Measurements from ENCODE around the gene RBL2. TPM values are rescaled to one million over a fixed set of nuclear protein-coding genes. Genes with fewer than 3 reads are reported as not detected.
A peak's percentile ranks its signal among the peaks of the same experiment; 100 is the strongest.

RBL2 gene
- total RNA-seq, 3 donors from 2014 or later, result 55.0 to 75.6 (median 75.2) TPM

DNA sequence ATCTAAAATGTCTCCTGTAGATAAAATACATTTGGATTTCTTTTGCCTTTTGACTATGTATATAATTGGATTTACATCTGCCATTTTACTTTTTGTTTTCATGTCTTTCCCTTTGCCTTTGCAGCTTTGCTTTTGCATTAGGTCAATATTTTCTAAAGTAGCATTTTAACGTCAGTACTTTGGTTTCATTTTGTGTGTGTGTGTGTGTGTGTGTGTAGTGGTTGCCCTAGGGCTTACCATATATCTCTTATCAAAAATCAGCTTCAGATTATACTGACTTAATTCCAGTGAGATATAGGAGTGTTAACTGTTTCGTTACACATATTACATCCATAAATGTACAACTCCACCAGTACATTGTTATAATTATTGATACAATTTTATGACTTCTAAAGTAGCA is 42.6 kb downstream of the RBL2 start:
- no peak for ATAC-seq
- intact Hi-C loops (cut with DNase I, micrococcal nuclease), result no loop called here
- TF ChIP-seq, protein P1, sequence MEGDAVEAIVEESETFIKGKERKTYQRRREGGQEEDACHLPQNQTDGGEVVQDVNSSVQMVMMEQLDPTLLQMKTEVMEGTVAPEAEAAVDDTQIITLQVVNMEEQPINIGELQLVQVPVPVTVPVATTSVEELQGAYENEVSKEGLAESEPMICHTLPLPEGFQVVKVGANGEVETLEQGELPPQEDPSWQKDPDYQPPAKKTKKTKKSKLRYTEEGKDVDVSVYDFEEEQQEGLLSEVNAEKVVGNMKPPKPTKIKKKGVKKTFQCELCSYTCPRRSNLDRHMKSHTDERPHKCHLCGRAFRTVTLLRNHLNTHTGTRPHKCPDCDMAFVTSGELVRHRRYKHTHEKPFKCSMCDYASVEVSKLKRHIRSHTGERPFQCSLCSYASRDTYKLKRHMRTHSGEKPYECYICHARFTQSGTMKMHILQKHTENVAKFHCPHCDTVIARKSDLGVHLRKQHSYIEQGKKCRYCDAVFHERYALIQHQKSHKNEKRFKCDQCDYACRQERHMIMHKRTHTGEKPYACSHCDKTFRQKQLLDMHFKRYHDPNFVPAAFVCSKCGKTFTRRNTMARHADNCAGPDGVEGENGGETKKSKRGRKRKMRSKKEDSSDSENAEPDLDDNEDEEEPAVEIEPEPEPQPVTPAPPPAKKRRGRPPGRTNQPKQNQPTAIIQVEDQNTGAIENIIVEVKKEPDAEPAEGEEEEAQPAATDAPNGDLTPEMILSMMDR (IDR thresholded peaks at IDR 0.05), result no peak
- no peaks in the 10 kb centered on the region for H3K9me3 ChIP-seq
- no peak overlapping the region for H3K4me3 ChIP-seq
- no peaks in the 10 kb centered on the region for H3K4me1 ChIP-seq (ENCODE audit: low read depth)
- no peaks in the 10 kb centered on the region for H3K36me3 ChIP-seq (ENCODE audit: low read depth)
- no peak for DNase-seq

DNA sequence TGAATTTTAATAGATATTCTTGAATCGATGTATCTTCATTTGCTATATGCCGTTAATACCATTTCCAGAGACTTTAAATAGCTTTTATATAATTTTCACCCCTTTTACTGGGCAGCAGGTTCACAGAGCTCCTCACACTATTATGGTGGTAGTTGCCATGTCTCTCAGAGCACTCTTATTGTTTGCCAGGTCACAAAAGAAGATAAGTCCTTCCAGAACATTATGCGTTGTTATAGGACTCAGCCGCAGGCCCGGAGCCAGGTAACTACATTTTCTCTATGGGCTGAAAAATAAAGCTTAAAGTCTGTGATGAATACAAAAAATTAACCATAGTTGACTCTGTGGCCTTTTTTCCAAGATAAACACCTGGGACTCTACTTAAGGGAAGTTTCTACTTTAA is 44.7 kb downstream of the RBL2 start:
- Histone ChIP-seq H3K9me3 (no peaks in the 10 kb centered on the region), H3K4me3 (no peak overlapping the region), H3K4me1 (ENCODE audit: low read depth) (no peaks in the 10 kb centered on the region), H3K36me3 (ENCODE audit: low read depth) (no peaks in the 10 kb centered on the region)
- ATAC-seq, result no peak
- intact Hi-C loops (cut with DNase I, micrococcal nuclease), result no loop called here
- DNase-seq, result no peak
- TF ChIP-seq, protein P1 (IDR thresholded peaks at IDR 0.05), result no peak

DNA sequence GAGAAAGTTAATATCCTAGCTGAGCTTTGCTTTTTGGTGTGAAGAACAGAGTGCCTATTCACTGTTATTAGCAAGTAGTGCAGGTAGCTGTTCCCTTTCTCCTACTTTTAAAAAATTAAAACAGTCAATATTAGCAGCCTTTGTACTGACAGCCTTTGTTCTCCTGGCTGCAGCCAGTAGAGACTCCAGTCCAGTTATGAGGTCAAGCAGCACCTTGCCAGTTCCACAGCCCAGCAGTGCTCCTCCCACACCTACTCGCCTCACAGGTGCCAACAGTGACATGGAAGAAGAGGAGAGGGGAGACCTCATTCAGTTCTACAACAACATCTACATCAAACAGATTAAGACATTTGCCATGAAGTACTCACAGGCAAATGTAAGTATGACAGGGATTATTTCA is 46.1 kb downstream of the RBL2 start:
- Histone ChIP-seq H3K4me1 (ENCODE audit: low read depth) (no peaks in the 10 kb centered on the region), H3K36me3 (ENCODE audit: low read depth) (no peaks in the 10 kb centered on the region), H3K9me3 (no peaks in the 10 kb centered on the region), H3K4me3 (no peak overlapping the region)
- DNase-seq (no peak), ATAC-seq (no peak)
- intact Hi-C loops (cut with DNase I, micrococcal nuclease), result no loop called here
- TF ChIP-seq, protein P1 (IDR thresholded peaks at IDR 0.05), result no peak

DNA sequence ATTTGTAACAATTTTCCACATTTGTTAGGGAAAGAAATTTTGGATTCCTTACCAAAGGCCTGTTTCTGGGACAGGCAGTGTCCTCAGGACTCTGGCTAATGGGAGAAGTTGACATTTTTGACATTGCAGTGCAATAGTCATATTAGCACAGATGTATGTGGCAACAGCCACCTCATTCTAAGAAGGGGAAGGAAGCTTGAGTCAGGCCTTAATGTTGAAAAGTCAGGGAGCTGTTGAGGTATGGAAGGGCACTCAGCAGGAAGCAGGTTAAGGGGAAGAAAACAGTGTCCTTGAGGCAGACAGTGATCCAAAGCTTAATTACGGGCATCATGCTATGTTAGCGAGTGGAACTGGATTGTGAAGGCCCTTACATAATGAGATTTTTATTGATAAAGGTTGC is 47.9 kb downstream of the RBL2 start:
- no peaks in the 10 kb centered on the region for H3K36me3 ChIP-seq (ENCODE audit: low read depth)
- DNase-seq (no peak), ATAC-seq (peak; percentile 29)

DNA sequence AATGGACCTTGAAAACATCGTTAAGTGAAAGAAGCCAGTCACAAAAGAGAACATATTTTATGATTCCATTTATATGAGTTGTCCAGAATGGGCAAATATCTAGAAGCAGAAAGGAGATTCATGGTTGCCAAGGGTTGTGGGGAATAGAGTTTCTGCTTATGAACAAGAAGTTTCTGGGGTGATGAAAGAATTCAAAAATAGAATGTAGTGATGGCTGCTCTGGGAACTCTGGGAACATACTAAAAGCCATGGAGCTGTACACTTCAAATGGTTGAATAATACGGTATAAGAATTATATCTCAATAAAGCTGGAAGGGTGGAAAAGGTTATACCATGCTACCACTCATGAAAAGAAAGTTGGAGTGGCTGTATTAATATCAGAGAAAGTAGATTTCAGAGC is 50.3 kb downstream of the RBL2 start:
- DNase-seq (no peak), ATAC-seq (no peak)
- no peaks in the 10 kb centered on the region for H3K36me3 ChIP-seq (ENCODE audit: low read depth)
- TF ChIP-seq, protein P1 (IDR thresholded peaks at IDR 0.05), result no peak
- H3K4me1 ChIP-seq (ENCODE audit: low read depth), result no peaks in the 10 kb centered on the region
- intact Hi-C loops (cut with DNase I, micrococcal nuclease), result no loop called here
- H3K9me3 ChIP-seq, result no peaks in the 10 kb centered on the region
- no peak overlapping the region for H3K4me3 ChIP-seq

More for the DNA sequence above, 47.9 kb downstream of the RBL2 start:
- Histone ChIP-seq H3K9me3 (no peaks in the 10 kb centered on the region), H3K4me1 (ENCODE audit: low read depth) (no peaks in the 10 kb centered on the region), H3K4me3 (no peak overlapping the region)
- TF ChIP-seq, protein P1 (IDR thresholded peaks at IDR 0.05), result no peak
- intact Hi-C loops (cut with DNase I, micrococcal nuclease), result no loop called here

DNA sequence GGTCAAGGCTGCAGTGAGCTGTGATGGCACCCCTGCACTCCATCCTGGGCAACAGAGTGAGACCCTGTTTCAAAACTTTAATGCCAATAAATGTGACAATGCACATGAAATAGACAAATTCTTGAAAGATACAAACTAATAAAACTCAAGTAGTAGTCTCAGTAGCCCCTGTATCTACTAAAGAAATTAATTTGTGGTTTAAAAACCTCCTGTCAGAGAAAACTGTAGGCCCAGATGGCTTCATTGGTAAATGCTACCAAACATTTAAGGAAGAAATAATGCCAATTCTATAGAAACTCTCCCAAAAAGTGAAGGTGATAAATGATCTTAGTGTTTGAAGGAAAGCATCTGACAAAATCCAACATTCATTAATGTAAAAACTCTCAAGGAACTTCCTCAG is 52.0 kb downstream of the RBL2 start:
- Histone ChIP-seq H3K4me1 (ENCODE audit: low read depth) (no peaks in the 10 kb centered on the region), H3K4me3 (no peak overlapping the region), H3K36me3 (ENCODE audit: low read depth) (no peaks in the 10 kb centered on the region), H3K9me3 (no peaks in the 10 kb centered on the region)
- TF ChIP-seq, protein P1 (IDR thresholded peaks at IDR 0.05), result no peak
- DNase-seq, result no peak
- no peak for ATAC-seq
- intact Hi-C loops (cut with DNase I, micrococcal nuclease), result no loop called here

Data from mucosa of descending colon (tissue), 3 donors.